ENCODE measurements around the gene CD1C.

- TF ChIP-seq CTCF (IDR thresholded peaks at IDR 0.05; ENCODE audit: insufficient read depth, low read depth, low read length) (no peak), EZH2 (IDR thresholded peaks at IDR 0.05; ENCODE audit: insufficient read depth, low read length) (no peak)
Measured at GRCh38 chr1:158255656-158256055, 34.1 kb upstream of the CD1C start.
